NCI-H2171 (cell line): ENCODE data around the gene BAD.
"Not testable (repeated sequence)": the region's sequence is repeated elsewhere in the genome, so short reads cannot be mapped to it uniquely, and the experiment has no call there.

Source experiments
- DNase-seq: peaks from one replicate; lab custom pipeline; 2025; lab: John Stamatoyannopoulos, UW

Gene BAD

GRCh38 chr11:64284048-64284961 lies at the start of gene BAD:
TSS of gene BAD (minus strand) at chr11:64284665. CDS start at chr11:64284368, 297 bp downstream.
- DNase-seq: peak; percentile 95

GRCh38 chr11:64333556-64333955 lies 49.1 kb upstream of the BAD start:
- DNase-seq: no peak

- no peak for DNase-seq
These were observed 47.3 kb upstream of the BAD start for GRCh38 chr11:64331569-64332371.

DNA sequence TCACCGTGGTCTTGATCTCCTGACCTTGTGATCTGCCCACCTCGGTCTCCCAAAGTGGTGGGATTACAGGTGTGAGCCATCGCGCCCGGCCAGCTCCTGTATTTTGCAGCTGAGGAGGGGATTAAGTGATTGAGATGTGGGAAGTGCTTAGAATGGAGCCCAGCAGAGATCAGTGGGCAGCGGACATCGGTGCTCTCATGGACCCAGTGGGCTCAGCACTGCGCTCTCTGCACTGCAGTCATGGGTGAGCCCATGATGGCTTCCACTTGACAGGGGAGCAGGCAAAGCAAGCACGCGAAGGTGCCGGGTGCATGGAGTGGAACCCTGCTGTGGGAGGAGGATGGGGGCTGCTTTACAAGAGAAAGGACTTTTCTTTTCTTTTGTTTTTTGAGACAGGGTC lies 46.4 kb upstream of the BAD start:
- DNase-seq: no peak

GRCh38 chr11:64327993-64328392 lies 43.5 kb upstream of the BAD start:
- no peak for DNase-seq

DNA sequence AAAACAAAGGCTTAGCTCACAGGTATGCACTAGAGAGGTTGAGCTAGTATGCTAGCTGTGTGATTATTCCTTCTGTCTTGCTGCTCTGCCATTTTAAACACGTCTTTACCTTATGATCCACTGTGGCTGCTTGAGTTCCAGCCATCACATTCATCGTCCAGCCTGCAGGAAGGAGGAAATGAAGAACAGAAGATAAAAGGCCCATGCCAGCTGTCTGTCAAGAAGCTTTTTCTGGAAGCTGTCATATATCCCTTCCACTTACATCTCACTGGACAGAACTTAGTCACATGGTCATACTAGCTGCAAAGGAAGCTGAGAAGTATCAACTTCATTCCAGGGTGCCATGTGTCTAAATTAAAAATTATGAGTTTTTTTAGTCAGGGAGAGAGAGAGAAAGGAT lies 42.9 kb upstream of the BAD start:
- no peak for DNase-seq

DNA sequence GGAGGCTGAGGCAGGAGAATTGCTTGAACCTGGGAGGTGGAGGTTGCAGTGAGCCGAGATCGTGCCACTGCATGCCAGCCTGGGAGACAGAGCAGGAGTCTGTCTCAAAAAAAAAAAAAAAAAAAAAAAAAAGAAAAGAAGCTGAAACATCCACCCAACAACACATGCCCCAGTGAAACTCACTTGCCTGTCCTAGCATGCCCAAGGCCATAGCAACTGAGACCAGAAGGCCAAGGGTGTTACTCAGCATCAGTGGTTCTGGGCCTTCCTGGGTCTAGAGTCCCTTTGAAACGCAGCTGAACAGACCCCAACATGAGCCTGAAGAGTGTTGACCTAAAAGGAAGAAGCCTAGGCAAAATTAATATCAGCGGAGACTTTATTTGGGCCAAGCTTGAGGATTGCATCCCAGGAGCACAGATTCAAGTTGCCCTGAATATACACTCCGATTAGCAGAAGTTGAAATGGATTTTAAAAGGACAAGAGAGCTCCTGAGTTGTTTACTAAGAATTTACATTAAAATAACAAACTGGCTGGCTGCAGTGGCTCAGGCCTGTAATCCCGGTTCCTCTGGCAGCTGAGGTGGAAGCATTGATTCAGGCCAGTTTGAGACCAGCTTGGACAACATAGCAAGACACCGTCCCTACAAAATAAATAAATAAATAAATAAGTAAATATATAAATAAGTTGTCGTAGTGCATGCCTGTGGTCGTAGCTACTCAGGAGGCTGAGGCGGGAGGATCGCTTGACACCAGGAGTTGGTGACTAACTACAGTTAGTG lies 40.4 kb upstream of the BAD start:
- peak; percentile 33 for DNase-seq

GRCh38 chr11:64323984-64324383 lies 39.5 kb upstream of the BAD start:
- DNase-seq: not testable (repeated sequence)

DNA sequence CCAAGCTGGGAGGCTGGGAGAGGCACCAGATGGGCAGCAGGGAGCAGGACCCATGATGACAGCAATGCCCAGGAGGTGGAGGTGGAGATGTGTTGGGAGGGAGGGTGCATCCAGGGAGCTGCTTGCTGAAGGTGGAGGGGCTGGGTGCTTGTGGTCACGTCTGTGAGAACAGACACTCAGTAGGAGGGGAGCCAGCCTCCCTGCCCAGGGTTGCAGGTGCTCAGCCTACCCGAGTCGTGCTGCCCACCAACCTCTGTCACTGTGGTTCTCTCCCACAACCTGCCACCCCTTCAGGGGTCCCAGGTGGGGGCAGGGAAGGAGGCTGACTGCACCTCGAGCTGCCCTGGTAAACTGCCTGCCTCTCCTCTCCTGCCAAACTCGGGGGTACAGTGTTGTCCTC lies 38.9 kb upstream of the BAD start:
- DNase-seq: no peak

DNA sequence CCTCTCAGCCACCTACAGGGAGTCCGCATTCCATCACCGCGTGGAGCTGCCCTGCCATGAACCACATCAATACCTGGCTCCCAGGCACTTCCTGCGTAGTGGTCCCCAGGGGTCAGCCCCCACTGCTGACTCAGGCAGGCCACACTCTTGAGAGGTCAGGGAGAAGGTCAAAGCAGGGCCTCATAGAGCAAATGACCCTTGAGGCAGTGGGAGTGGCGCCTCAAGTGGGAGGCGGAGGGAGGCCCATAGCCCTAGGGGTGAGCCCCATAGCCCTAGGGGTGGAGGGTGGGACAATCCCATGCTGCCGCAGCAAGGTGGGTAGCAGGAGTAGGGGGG lies 38.4 kb upstream of the BAD start:
- DNase-seq: no peak

- peak; percentile 33 for DNase-seq
These were observed 37.1 kb upstream of the BAD start for GRCh38 chr11:64321533-64321932.

GRCh38 chr11:64321026-64321425 lies 36.6 kb upstream of the BAD start:
- DNase-seq: no peak

- DNase-seq: no peak
These were observed 36.1 kb upstream of the BAD start for GRCh38 chr11:64320556-64320955.

DNA sequence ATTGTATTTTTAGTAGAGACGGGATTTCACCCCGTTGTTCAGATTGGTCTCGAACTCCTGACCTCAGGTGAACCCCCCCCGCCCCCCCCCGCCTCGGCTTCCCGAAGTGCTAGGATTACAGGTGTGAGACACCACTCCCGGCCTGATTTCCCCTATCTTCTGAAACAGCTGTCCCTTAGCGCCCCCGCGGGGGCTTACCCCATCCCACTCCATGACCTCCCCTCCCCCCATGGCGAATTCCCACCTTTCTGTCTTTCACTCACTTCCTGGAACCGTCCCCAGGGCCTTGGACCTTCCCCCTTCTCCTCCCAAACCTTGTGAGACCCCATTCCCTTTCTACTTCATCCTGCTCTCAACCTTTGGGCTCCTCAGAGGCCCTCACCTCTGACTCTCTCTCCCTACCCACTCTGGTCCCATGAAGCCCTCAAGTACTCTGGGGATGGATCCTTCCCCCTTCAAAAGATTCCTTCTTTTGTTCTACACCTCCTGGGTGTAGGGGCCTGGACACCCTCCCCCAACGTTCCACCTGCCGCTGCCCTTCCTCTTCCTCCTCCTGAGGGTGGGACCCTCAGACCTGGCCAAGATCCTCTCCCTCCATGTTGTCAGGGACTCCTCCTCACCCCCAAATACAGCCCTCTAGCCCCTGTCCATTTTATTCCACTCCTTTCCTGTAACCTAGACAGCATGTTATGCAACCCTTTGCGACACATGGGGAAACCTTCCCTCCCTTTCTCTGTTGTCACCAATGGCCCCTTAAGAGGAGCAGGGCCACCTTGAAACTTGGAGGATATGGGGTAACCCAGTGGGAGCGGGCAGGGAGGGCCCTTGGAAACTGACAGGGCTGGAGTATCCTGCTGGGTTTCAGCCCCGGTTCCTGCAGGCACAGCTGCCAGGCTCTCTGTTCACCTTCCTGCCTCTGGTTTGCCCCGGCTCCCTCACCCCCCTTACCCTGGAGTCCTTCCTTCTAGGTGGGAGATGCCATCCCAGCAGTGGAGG lies 34.6 kb upstream of the BAD start:
- no peak for DNase-seq

GRCh38 chr11:64317961-64318765 lies 33.7 kb upstream of the BAD start, which contains the start of gene PRDX5:
TSS of gene PRDX5 (plus strand) at chr11:64318121. CDS start at chr11:64318216, 95 bp downstream.
- peak; percentile 94 for DNase-seq

DNA sequence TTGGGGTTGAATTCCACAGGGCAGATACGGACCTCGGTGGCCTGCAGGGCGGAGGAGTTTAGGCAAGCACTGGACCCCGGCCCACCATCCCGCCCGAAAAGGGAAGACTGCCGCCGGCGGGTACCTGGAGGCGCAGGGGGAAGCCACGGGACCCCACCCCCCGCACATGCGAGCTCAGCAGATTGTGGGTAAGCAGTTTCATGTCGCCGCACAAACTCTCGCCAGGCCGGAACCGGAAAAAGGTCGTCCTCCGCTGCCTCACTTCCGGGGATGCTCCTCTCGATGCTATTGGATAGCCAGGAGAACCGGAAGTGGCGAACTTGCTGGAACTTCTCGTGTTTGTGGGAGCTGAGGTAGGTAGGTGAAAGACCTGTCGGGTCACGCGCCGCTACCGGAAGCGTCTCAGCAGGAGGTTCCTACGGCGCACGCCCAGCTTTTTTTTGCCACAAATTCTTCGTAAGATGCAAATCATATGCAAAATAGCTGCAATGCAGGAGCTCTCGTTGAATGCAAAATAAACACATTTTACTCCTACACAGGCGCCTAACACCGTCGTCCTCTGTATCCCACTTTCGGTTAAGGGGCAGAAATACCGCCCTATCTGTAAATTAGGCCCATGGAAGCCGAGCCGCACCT lies 33.0 kb upstream of the BAD start, which contains the start of gene TRMT112:
TRMT112 (minus strand) TSS at position 235 of the 636 bp plus-strand sequence; CDS start at position 202, 33 bp downstream.
- DNase-seq: peak; percentile 99

GRCh38 chr11:64316672-64317324 lies 32.3 kb upstream of the BAD start:
- peak; percentile 65 for DNase-seq

- not testable (repeated sequence) for DNase-seq
These were observed 31.4 kb upstream of the BAD start for GRCh38 chr11:64315667-64316526.
